SJCRH30 (cell line): ENCODE data around the gene COL8A2. TPM values are rescaled to one million over a fixed set of nuclear protein-coding genes. Genes with fewer than 3 reads are reported as not detected.

Experiments
- DNase-seq, 2 experiments: peaks; one replicate each; pipeline ENCODE4 v3.0.0-alpha.2; 2015 to 2020
- H3K27ac ChIP-seq: fragments of 250-450 bp; sonication (Bioruptor Pico); 2 replicates; pipeline ENCODE4 v1.5.1; 2020; ENCODE audit warnings: mild to moderate bottlenecking, moderate library complexity
- H3K27me3 ChIP-seq: fragments of 250-450 bp; sonication (Bioruptor Pico); 2 replicates; pipeline ENCODE4 v1.5.1; 2020; ENCODE audit warnings: mild to moderate bottlenecking, moderate library complexity
- H3K36me3 ChIP-seq: fragments of 250-450 bp; sonication (Bioruptor Pico); 2 replicates; pipeline ENCODE4 v1.5.1; 2020; ENCODE audit warnings: mild to moderate bottlenecking, moderate library complexity
- H3K4me1 ChIP-seq: fragments of 250-450 bp; sonication (Bioruptor Pico); 2 replicates; pipeline ENCODE4 v1.5.1; 2020; ENCODE audit warnings: mild to moderate bottlenecking, moderate library complexity
- H3K4me3 ChIP-seq: fragments of 250-450 bp; sonication (Bioruptor Pico); 2 replicates; pipeline ENCODE4 v1.5.1; 2020; ENCODE audit warnings: mild to moderate bottlenecking, moderate library complexity
- H3K9me3 ChIP-seq: fragments of 250-450 bp; sonication (Bioruptor Pico); replicated peaks from 2 replicates; pipeline ENCODE4 v1.5.1; 2020; ENCODE audit warnings: mild to moderate bottlenecking, moderate library complexity
- total RNA-seq: library from RNA; depleted of rRNA; stranded (reverse); fragments of >200 nt; shearing (Covaris generic); gene quantifications from 2 replicates; pipeline ENCODE4 v1.2.3, GENCODE V29; 2014; rRNA removed

COL8A2 gene
- total RNA-seq, 1 experiment from 2014 or later: 0.45 TPM

GRCh38 chr1:36076979-36077573 is 47.9 kb downstream of the COL8A2 start:
- Histone ChIP-seq H3K4me1 (no peaks in the 10 kb centered on the region), H3K27me3 (no peaks in the 10 kb centered on the region), H3K9me3 (no peaks in the 10 kb centered on the region), H3K4me3 (no peak overlapping the region), H3K36me3 (no peaks in the 10 kb centered on the region), H3K27ac (no peak overlapping the region)
- DNase-seq: no peak

GRCh38 chr1:36070349-36070748 is 54.7 kb downstream of the COL8A2 start:
- H3K4me1 ChIP-seq: no peaks in the 10 kb centered on the region
- no peaks in the 10 kb centered on the region for H3K36me3 ChIP-seq
- no peak overlapping the region for H3K4me3 ChIP-seq
- no peaks in the 10 kb centered on the region for H3K27me3 ChIP-seq
- DNase-seq: no peak
- no peaks in the 10 kb centered on the region; the same call in 1 of the 2 replicates for H3K9me3 ChIP-seq
- no peak overlapping the region for H3K27ac ChIP-seq

- no peaks in the 10 kb centered on the region for H3K27me3 ChIP-seq
- no peaks in the 10 kb centered on the region for H3K36me3 ChIP-seq
- H3K27ac ChIP-seq: no peak overlapping the region
- H3K9me3 ChIP-seq: no peaks in the 10 kb centered on the region; the same call in 1 of the 2 replicates
- H3K4me1 ChIP-seq: no peaks in the 10 kb centered on the region
- DNase-seq: no peak
- no peak overlapping the region for H3K4me3 ChIP-seq
Observed at GRCh38 chr1:36068866-36069265, 56.2 kb downstream of the COL8A2 start.

- H3K4me1 ChIP-seq: no peaks in the 10 kb centered on the region
- H3K4me3 ChIP-seq: no peak overlapping the region
- no peaks in the 10 kb centered on the region for H3K27me3 ChIP-seq
- H3K9me3 ChIP-seq: no peaks in the 10 kb centered on the region; the same call in 1 of the 2 replicates
- H3K36me3 ChIP-seq: no peaks in the 10 kb centered on the region
- no peak for DNase-seq
- H3K27ac ChIP-seq: no peak overlapping the region
Observed at GRCh38 chr1:36067871-36068270, 57.2 kb downstream of the COL8A2 start.

- no peaks in the 10 kb centered on the region for H3K4me1 ChIP-seq
- H3K4me3 ChIP-seq: no peak overlapping the region
- no peaks in the 10 kb centered on the region for H3K27me3 ChIP-seq
- H3K27ac ChIP-seq: no peak overlapping the region
- H3K36me3 ChIP-seq: peaks cover 2% of the 10 kb centered on the region; the same call in 1 of the 2 replicates
- DNase-seq: no peak
- H3K9me3 ChIP-seq: no peaks in the 10 kb centered on the region
Observed at GRCh38 chr1:36062315-36062714, 62.7 kb downstream of the COL8A2 start.

- H3K36me3 ChIP-seq: peaks cover 2% of the 10 kb centered on the region; the same call in 1 of the 2 replicates
- no peak overlapping the region for H3K4me3 ChIP-seq
- DNase-seq: no peak
- no peak overlapping the region for H3K27ac ChIP-seq
- H3K4me1 ChIP-seq: no peaks in the 10 kb centered on the region
- H3K27me3 ChIP-seq: no peaks in the 10 kb centered on the region
- no peaks in the 10 kb centered on the region for H3K9me3 ChIP-seq
Observed at GRCh38 chr1:36055706-36056105, 69.3 kb downstream of the COL8A2 start.

GRCh38 chr1:36053978-36054377 is 71.0 kb downstream of the COL8A2 start:
- Histone ChIP-seq H3K9me3 (no peaks in the 10 kb centered on the region), H3K4me1 (no peaks in the 10 kb centered on the region), H3K27ac (no peak overlapping the region), H3K36me3 (peaks cover 7% of the 10 kb centered on the region), H3K27me3 (no peaks in the 10 kb centered on the region), H3K4me3 (no peak overlapping the region)
- DNase-seq: no peak

GRCh38 chr1:36051821-36052220 is 73.2 kb downstream of the COL8A2 start:
- no peak for DNase-seq
- Histone ChIP-seq H3K36me3 (peaks cover 20% of the 10 kb centered on the region), H3K27me3 (no peaks in the 10 kb centered on the region), H3K4me3 (no peak overlapping the region), H3K27ac (no peak overlapping the region), H3K9me3 (no peaks in the 10 kb centered on the region), H3K4me1 (no peaks in the 10 kb centered on the region)

Other genes starting within 250 kb of the COL8A2 start
- 33.3 and 35.1 TPM in 2 replicates for gene AGO1, start 242.0 kb downstream of the COL8A2 start, total RNA-seq
- gene AGO3, start 194.1 kb downstream of the COL8A2 start, total RNA-seq: 30.4 and 36.4 TPM in 2 replicates
- gene TEKT2, start 41.1 kb downstream of the COL8A2 start, total RNA-seq: 0.15 TPM in 1 of 2 replicates, not detected in the other
- gene ADPRS, start 36.3 kb downstream of the COL8A2 start, total RNA-seq: 26.7 and 30.4 TPM in 2 replicates
- 76.0 and 78.6 TPM in 2 replicates for gene TRAPPC3, start 24.3 kb upstream of the COL8A2 start, total RNA-seq
- gene MAP7D1, start 30.9 kb upstream of the COL8A2 start, total RNA-seq: 91.2 and 96.2 TPM in 2 replicates
- gene THRAP3, start 99.2 kb upstream of the COL8A2 start, total RNA-seq: 103 and 131 TPM in 2 replicates
- 0.48 and 1.4 TPM in 2 replicates for gene SH3D21, start 181.1 kb upstream of the COL8A2 start, total RNA-seq
- 5.8 and 6.9 TPM in 2 replicates for gene EVA1B, start 198.4 kb upstream of the COL8A2 start, total RNA-seq